ENCODE data around the gene DISP3. TPM values are rescaled to one million over a fixed set of nuclear protein-coding genes. Genes with fewer than 3 reads are reported as not detected.

The DISP3 gene
- total RNA-seq, 1 donor from 2014 or later, result 0.42 TPM

DNA sequence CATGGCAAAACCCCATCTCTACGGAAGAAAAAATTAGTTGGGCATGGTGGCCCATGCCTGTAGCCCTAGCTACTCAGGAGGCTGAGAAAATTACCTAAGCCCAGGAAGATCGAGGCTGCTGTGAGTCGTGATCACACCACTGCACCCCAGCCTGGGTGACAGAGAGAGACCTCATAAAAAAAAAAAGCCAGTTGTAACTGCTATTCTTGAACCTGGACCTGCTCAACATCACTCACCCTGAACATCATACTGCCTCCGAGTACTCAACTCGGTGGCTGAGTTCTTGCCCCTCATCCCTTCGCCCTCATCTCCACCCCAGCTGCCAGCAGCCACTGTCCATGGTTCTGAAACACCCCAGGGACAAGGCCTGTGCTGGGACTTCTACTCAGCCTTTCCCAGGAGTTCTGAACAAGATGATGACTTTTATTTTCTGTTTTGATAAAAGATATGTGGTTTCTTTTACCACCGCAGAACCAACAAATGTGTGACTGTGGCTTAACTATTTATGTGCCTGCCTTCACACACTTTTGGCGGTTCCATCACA lies 5.4 kb upstream of the DISP3 start:
- ATAC-seq (ENCODE audit: low read depth) (no peak), DNase-seq (no peak)
- ChIA-PET CTCF (no interaction called here), POLR2A (no interaction called here)
- H3K9me3 Mint-ChIP-seq, result no peaks in the 10 kb centered on the region
- H3K4me1 Mint-ChIP-seq, result peaks cover 2% of the 10 kb centered on the region
- intact Hi-C loops (cut with micrococcal nuclease), result loop anchor here (10.0 kb wide), 2 partner anchors 241 to 371 kb away; partner anchors contain the start of gene NPPA
- H3K4me3 Mint-ChIP-seq, result no peak overlapping the region
- peaks cover 30% of the 10 kb centered on the region for H3K27me3 Mint-ChIP-seq
- no peak overlapping the region for H3K27ac Mint-ChIP-seq
- TF ChIP-seq, protein P1, sequence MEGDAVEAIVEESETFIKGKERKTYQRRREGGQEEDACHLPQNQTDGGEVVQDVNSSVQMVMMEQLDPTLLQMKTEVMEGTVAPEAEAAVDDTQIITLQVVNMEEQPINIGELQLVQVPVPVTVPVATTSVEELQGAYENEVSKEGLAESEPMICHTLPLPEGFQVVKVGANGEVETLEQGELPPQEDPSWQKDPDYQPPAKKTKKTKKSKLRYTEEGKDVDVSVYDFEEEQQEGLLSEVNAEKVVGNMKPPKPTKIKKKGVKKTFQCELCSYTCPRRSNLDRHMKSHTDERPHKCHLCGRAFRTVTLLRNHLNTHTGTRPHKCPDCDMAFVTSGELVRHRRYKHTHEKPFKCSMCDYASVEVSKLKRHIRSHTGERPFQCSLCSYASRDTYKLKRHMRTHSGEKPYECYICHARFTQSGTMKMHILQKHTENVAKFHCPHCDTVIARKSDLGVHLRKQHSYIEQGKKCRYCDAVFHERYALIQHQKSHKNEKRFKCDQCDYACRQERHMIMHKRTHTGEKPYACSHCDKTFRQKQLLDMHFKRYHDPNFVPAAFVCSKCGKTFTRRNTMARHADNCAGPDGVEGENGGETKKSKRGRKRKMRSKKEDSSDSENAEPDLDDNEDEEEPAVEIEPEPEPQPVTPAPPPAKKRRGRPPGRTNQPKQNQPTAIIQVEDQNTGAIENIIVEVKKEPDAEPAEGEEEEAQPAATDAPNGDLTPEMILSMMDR (IDR thresholded peaks at IDR 0.05), result no peak
- no peaks in the 10 kb centered on the region for H3K36me3 Mint-ChIP-seq (ENCODE audit: low read depth)

DNA sequence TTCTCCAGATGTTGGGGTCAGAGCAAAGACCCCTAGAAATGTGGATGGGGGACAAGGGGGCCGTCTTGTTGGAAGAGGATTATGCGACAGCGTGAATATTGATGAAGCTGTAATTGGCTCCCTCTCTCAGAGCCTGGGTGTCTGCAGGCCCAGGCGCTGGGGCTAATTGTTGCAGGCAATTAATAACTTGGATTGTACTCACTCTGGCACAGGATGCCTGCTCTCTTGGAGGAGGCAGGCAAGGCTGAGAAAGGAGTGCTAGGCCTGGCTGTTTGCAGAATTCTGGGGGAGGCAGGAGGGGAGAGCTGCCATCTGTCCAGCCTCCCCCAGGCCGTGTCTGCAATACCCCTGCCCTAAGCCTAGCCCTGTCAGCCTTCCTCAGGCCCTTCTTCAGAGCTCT lies 4.1 kb upstream of the DISP3 start:
- H3K4me1 Mint-ChIP-seq, result peaks cover 4% of the 10 kb centered on the region
- H3K9me3 Mint-ChIP-seq, result no peaks in the 10 kb centered on the region
- ATAC-seq (ENCODE audit: low read depth) (no peak), DNase-seq (no peak)
- H3K27ac Mint-ChIP-seq, result no peak overlapping the region
- H3K27me3 Mint-ChIP-seq, result peaks cover 25% of the 10 kb centered on the region
- TF ChIP-seq, protein P1 (IDR thresholded peaks at IDR 0.05), result no peak
- intact Hi-C loops (cut with micrococcal nuclease), result loop anchor here (10.0 kb wide), 2 partner anchors 240 to 370 kb away; partner anchors contain the start of gene NPPA
- no peak overlapping the region for H3K4me3 Mint-ChIP-seq
- H3K36me3 Mint-ChIP-seq (ENCODE audit: low read depth), result no peaks in the 10 kb centered on the region
- ChIA-PET POLR2A (no interaction called here), CTCF (no interaction called here)

DNA sequence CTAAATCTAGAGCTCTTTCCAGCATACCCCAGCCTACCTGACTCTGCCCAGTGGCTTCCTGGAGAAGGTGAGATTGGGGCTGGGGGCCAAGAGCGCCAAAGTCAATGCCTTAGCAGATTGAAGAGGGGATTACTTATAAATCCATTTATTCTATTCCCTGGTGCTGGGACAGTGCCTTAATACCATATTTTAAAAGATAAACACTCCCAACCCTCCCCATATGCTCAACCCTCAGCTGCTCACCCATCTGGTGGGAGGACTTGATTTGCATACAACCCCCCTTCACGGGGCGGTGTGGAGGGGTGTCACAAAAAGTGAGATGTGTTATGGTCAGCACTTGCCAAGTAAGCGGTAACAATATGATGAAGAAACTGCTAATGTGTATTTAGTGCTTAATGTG lies 3.2 kb upstream of the DISP3 start:
- Mint-ChIP-seq H3K4me1 (peaks cover 9% of the 10 kb centered on the region), H3K36me3 (ENCODE audit: low read depth) (no peaks in the 10 kb centered on the region), H3K9me3 (no peaks in the 10 kb centered on the region), H3K27ac (no peak overlapping the region), H3K4me3 (no peak overlapping the region), H3K27me3 (peaks cover 31% of the 10 kb centered on the region)
- TF ChIP-seq, protein P1 (IDR thresholded peaks at IDR 0.05), result no peak
- no peak for ATAC-seq (ENCODE audit: low read depth)
- POLR2A ChIA-PET, result no interaction called here
- DNase-seq, result no peak
- intact Hi-C loops (cut with micrococcal nuclease), result loop anchor here (10.0 kb wide), 2 partner anchors 239 to 369 kb away; partner anchors contain the start of gene NPPA
- CTCF ChIA-PET, result no interaction called here

DNA sequence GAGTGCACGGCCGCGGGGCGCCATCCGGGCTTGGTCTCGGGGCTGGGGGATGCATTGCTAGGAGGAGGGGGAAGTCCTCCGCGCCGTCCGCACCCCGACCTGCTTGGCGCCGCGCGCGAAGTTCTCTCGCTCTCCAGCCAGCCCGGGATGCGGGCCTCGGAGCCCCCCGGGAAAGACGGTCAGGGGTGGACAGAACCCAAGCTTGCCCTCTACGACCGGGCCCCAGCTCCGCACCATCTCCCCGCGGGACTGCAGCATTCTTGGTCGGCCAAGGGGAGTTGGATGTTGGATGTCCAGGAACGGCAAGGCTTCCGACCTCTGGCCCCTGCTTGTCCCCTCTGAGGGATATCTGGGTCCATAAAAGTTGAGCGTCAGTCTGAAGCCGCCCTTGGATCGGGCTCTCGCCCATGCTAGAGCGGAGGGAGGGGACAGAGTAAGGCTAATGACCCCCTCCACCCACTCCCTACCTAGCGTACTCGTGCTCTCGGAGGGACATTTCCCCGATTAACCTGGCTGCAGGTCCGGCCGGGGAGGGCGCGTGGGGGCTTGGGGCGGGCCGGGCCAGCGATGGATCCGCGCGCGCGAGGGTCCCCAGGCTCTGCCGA lies 522 bp downstream of the DISP3 start:
- H3K4me3 Mint-ChIP-seq, result peak overlapping the region; percentile 71
- ATAC-seq (ENCODE audit: low read depth), result no peak
- H3K36me3 Mint-ChIP-seq (ENCODE audit: low read depth), result no peaks in the 10 kb centered on the region
- intact Hi-C loops (cut with micrococcal nuclease), result loop anchor here (2.0 to 10.0 kb wide), 3 partner anchors 163 to 365 kb away; partner anchors contain the start of gene NPPA
- TF ChIP-seq, protein P1 (IDR thresholded peaks at IDR 0.05), result no peak
- H3K9me3 Mint-ChIP-seq, result no peaks in the 10 kb centered on the region
- no peak overlapping the region for H3K27ac Mint-ChIP-seq
- peaks cover 9% of the 10 kb centered on the region for H3K4me1 Mint-ChIP-seq
- DNase-seq, result no peak
- ChIA-PET CTCF (interaction anchor here (0.8 kb wide), 1 partner anchor 270 kb away, joined by 3 read pairs; no protein-coding TSS in a partner anchor), POLR2A (no interaction called here)
- H3K27me3 Mint-ChIP-seq, result peaks cover 49% of the 10 kb centered on the region

DNA sequence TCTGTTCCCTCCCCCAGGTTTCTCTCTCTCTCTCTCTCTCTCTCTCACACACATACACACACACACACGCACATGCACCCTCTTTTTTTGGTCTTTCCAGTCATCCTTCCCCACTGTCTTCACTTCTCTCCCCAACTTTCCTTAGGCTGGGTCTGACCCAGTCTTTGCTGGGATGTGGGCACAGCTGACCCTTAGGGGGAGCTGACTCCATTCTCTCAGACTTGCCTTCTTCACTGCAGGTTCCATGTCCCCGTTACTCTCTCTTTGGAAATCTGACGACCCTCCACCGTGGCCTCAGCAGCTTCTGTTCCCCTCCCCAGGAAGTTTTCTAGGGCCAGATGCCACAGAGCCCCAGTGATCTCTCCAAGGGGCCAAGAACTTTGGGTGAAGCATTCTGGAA lies 2.1 kb downstream of the DISP3 start:
- Mint-ChIP-seq H3K4me3 (peak overlapping the region; percentile 52), H3K27me3 (peaks cover 50% of the 10 kb centered on the region)
- POLR2A ChIA-PET, result no interaction called here

More for the DNA sequence above, 2.1 kb downstream of the DISP3 start:
- CTCF ChIA-PET, result no interaction called here
- Mint-ChIP-seq H3K9me3 (no peaks in the 10 kb centered on the region), H3K27ac (no peak overlapping the region), H3K36me3 (ENCODE audit: low read depth) (no peaks in the 10 kb centered on the region), H3K4me1 (peaks cover 9% of the 10 kb centered on the region)
- no peak for ATAC-seq (ENCODE audit: low read depth)
- intact Hi-C loops (cut with micrococcal nuclease), result no loop called here
- no peak for DNase-seq
- TF ChIP-seq, protein P1 (IDR thresholded peaks at IDR 0.05), result no peak

Measured in activated B cell treated with CpG ODN at 0.5 μM for 24 hours (primary cell).